BLaER1 treated with 17β-estradiol and CSF1 and Interleukin-3, amounts not matched to agents 10 nM and 100 nM (cell line): ENCODE data around the gene KCNN3.

ENCODE experiments used
- H3K27ac ChIP-seq, 11 experiments: shearing (Covaris generic); formaldehyde crosslinking; 2 replicates each; pipeline ENCODE4 v1.8.1; 2022
- H3K27me3 ChIP-seq, 11 experiments: shearing (Covaris generic); formaldehyde crosslinking; 2 replicates each; pipeline ENCODE4 v1.8.1; 2022
- H3K36me3 ChIP-seq, 11 experiments: shearing (Covaris generic); formaldehyde crosslinking; 2 replicates each; pipeline ENCODE4 v1.8.1; 2022
- H3K4me1 ChIP-seq, 10 experiments: shearing (Covaris generic); formaldehyde crosslinking; 2 replicates each; pipeline ENCODE4 v1.8.1; 2022
- H3K4me2 ChIP-seq, 11 experiments: shearing (Covaris generic); formaldehyde crosslinking; 2 replicates each; pipeline ENCODE4 v1.8.1; 2022
- H3K4me3 ChIP-seq, 10 experiments: shearing (Covaris generic); formaldehyde crosslinking; 2 replicates each; pipeline ENCODE4 v1.8.1; 2022
- H3K9ac ChIP-seq, 11 experiments: shearing (Covaris generic); formaldehyde crosslinking; 2 replicates each; pipeline ENCODE4 v1.8.1; 2022
- H3K9me3 ChIP-seq, 11 experiments: shearing (Covaris generic); formaldehyde crosslinking; replicated peaks in 1 of 11; 2 replicates each; pipeline ENCODE4 v1.8.1; 2022
- H4K20me1 ChIP-seq, 11 experiments: shearing (Covaris generic); formaldehyde crosslinking; 2 replicates each; pipeline ENCODE4 v1.8.1; 2022
- Cebpa-rat ChIP-seq, 11 experiments: shearing (Covaris generic); IDR thresholded peaks; 2 replicates each; pipeline ENCODE4 v1.8.1; 2022

KCNN3 gene

DNA sequence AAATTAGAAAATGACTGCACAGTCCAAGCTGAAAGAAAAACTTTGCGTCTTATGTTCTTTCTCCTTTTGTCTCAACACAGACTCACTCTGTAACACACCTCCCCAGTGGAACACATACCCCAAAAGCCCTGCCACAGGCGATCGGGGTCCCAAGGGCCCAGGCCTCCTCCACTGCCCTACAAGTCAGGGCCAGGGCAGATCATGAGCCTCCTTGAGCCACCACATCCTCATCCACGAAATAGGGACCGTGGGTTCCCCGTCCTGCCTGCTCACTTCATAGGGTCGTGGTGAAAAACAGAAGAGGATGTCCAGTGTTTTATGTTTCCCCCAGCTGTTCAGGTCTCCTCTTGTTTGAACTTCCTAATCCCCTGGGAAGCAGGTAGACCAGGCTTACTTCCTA lies 116.7 kb downstream of the KCNN3 start:
- no peak for TF ChIP-seq Cebpa-rat (IDR thresholded peaks at IDR 0.05)
- Histone ChIP-seq H3K4me3 (no peak overlapping the region), H3K27me3 (no peaks in the 10 kb centered on the region), H3K9ac (no peak overlapping the region), H3K9me3 (no peaks in the 10 kb centered on the region), H3K27ac (no peak overlapping the region; a peak in 1 of 22 replicates), H3K4me2 (0 out of 22 replicates have a peak overlapping the region, but pooled peaks of 1 of the 11 experiments have one; percentile 8), H3K36me3 (no peaks in the 10 kb centered on the region), H4K20me1 (no peaks in the 10 kb centered on the region), H3K4me1 (peaks cover 34 to 59% (median 46%) of the 10 kb centered on the region in 10 experiments)

DNA sequence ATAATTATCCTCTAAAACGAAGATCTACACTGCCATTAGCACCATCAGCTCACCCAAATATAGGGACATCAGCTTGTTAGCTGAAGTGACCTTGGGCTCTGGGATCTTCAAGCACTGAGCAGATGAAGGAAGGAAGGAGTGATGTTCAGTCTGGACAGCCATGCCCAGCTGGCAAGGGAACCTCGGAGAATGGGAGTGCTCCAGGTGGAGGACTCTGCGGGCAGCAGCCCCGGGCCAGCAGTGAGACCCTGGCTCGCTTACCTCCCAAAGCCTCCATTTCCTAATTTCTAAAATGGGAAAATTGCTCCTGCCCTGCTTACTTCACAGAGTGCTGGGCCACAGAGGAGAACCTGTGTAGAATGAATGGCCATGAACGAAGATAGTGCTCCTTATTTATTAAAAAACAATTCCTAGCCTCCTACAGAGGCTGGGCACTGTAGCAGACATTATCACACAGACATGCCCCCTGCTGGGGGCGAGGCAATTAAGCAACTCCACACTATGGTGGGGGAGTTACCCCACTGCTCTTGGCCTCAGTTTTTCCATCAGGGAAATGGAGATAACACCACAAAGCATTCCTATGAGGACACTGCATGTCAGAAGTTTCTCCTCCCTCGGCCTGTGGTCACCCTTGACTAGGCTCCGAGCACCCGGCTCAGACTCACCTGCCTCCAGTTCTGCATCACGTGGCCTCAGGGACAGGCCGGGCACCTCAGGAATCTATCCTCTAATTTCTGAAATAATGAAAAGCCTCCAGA lies 117.6 kb downstream of the KCNN3 start:
- H3K27ac ChIP-seq = peak overlapping the region in 10 of 11 experiments; percentile 16 to 72 (median 65); a peak in 19 of 22 replicates
- no peak for TF ChIP-seq Cebpa-rat (IDR thresholded peaks at IDR 0.05)
- H3K9ac ChIP-seq = peak overlapping the region in 4 of 11 experiments; percentile 8 to 20 (median 15); a peak in 5 of 22 replicates
- H3K27me3 ChIP-seq = no peaks in the 10 kb centered on the region
- H3K4me3 ChIP-seq = no peak overlapping the region
- H4K20me1 ChIP-seq = no peaks in the 10 kb centered on the region
- peaks cover 44 to 65% (median 56%) of the 10 kb centered on the region in 10 experiments for H3K4me1 ChIP-seq
- H3K9me3 ChIP-seq = no peaks in the 10 kb centered on the region
- no peaks in the 10 kb centered on the region for H3K36me3 ChIP-seq
- peak overlapping the region in 10 of 11 experiments; percentile 45 to 91 (median 87); a peak in 16 of 22 replicates for H3K4me2 ChIP-seq

DNA sequence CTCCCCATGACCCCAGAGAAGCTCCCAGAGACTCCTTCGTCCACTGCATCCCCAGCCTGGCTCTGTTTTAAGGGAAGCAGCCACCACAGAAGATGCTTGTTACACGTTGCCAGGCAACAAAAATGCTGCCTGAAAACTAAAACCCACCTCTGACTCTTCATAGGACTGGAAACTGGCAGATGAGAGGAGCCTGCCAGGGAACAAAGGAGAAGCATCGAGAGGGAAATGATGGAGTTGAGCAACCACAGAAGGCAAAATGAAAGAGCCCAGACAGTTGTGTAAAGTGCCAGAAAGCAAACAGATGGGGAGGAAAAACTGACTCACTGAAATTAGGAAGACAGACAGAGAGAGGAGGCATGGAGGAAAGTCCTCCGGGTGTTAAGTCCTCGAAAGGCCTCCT lies 118.4 kb downstream of the KCNN3 start:
- no peaks in the 10 kb centered on the region for H3K9me3 ChIP-seq
- H3K4me3 ChIP-seq = no peak overlapping the region
- H3K4me1 ChIP-seq = peaks cover 52 to 73% (median 63%) of the 10 kb centered on the region in 10 experiments
- peak overlapping the region in 10 of 11 experiments; percentile 23 to 72 (median 65); a peak in 19 of 22 replicates for H3K27ac ChIP-seq
- peak overlapping the region in 7 of 11 experiments; percentile 15 to 40 (median 27); a peak in 9 of 22 replicates for H3K9ac ChIP-seq
- H3K36me3 ChIP-seq = no peaks in the 10 kb centered on the region
- TF ChIP-seq Cebpa-rat (IDR thresholded peaks at IDR 0.05) = peak in 10 of 11 experiments; percentile 52 to 86 (median 73); a peak in 17 of 22 replicates
- H3K27me3 ChIP-seq = no peaks in the 10 kb centered on the region
- no peaks in the 10 kb centered on the region for H4K20me1 ChIP-seq
- peak overlapping the region; percentile 22 to 91 (median 87) for H3K4me2 ChIP-seq

DNA sequence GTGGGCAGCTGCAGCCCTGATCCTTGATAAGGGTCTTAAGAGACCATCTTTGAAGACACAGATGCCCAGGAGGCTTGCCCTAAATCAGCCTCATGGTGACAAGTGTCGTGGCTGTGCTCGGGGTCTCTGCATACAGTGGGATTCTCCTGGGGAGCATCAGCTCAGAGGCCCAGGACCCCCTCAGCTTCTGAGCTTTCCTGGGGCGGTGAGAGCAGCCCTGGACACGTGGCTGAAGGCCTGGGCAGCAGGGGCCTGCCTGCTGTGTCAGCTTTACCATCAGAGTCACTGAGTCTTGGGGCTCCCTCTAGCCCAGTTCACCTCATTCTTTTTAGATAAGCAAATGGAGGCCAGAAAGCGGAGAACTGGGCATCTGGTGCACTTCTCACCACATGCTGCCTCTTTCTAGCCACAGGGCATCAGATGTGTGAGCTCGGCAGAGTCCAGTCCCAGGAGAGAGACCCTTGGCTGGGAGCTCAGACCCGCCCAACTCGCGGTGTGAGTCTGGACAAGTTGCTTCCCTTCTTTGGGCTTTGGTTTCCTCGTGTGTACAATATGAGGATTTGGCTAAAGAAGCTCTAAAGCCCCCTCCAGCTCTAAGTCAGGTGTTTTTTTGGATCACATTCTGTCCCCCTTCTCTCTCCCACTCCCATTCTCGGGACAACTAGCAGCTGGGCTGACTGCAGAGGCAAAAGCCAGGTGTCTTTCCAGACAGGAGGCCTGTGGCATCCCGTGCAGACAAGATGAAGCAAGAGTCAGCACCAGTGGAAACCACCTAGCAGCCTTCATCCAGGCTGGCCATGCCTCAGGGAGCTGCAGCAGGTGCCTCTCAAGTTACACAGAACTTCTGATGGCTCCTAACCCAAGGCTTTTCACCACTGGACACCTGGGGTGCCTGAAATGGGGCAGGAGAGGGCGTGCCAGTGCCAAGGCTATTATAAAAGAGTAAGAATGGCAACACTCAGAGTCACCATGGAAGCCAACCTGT lies 119.1 kb downstream of the KCNN3 start:
- H4K20me1 ChIP-seq = no peaks in the 10 kb centered on the region
- no peaks in the 10 kb centered on the region for H3K36me3 ChIP-seq
- H3K4me3 ChIP-seq = no peak overlapping the region
- H3K27me3 ChIP-seq = no peaks in the 10 kb centered on the region
- no peak for TF ChIP-seq Cebpa-rat (IDR thresholded peaks at IDR 0.05)
- peak overlapping the region in 10 of 11 experiments; percentile 23 to 72 (median 65); a peak in 19 of 22 replicates for H3K27ac ChIP-seq
- H3K4me2 ChIP-seq = peak overlapping the region; percentile 22 to 91 (median 87)
- H3K9me3 ChIP-seq = no peaks in the 10 kb centered on the region
- peak overlapping the region in 8 of 11 experiments; percentile 14 to 40 (median 27); a peak in 12 of 22 replicates for H3K9ac ChIP-seq
- H3K4me1 ChIP-seq = peaks cover 59 to 78% (median 69%) of the 10 kb centered on the region in 10 experiments

DNA sequence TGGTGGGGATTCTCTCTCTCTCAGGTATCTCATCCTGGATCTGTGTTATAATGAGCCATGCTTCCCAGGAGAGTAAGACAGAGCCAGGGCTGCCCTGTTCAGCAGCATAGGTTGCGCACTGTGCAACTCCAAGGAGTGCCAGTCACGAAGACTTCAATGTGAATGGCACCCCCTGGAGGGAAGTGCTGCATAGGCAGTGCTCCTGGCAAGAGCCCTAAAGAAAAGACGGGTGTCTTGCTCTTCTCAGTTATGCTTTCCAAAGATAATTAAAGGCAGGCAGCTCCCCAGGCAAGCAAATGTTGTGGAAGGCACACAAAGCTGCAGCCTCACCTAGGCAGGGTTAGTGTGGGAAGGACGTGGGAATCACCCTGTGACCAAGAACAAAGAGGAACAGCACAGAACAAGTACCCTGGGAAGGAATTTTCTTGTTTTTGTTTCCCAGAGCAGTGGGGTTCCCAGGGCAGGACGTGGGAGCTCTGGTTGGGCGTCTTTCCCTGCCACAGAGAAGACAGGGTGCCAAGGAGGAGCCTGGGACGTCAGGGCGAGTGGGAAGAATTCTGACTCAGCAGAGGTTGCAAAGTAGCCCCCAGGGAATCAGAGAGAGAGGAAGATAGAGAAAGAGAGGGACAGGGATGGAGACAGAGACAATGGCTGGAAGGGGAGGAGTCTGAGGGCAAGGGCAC lies 120.9 kb downstream of the KCNN3 start:
- peaks cover 70 to 92% (median 85%) of the 10 kb centered on the region in 10 experiments for H3K4me1 ChIP-seq
- no peaks in the 10 kb centered on the region for H3K36me3 ChIP-seq
- no peak for TF ChIP-seq Cebpa-rat (IDR thresholded peaks at IDR 0.05)
- H3K9ac ChIP-seq = peak overlapping the region in 3 of 11 experiments; percentile 16 to 34 (median 28); a peak in 3 of 22 replicates
- H3K27me3 ChIP-seq = no peaks in the 10 kb centered on the region; a peak in 3 of 22 replicates
- H3K4me3 ChIP-seq = no peak overlapping the region
- H3K4me2 ChIP-seq = peak overlapping the region; percentile 82 to 91 (median 87); a peak in 21 of 22 replicates
- no peaks in the 10 kb centered on the region for H3K9me3 ChIP-seq
- peak overlapping the region in 8 of 11 experiments; percentile 16 to 72 (median 67); a peak in 12 of 22 replicates for H3K27ac ChIP-seq
- no peaks in the 10 kb centered on the region for H4K20me1 ChIP-seq

DNA sequence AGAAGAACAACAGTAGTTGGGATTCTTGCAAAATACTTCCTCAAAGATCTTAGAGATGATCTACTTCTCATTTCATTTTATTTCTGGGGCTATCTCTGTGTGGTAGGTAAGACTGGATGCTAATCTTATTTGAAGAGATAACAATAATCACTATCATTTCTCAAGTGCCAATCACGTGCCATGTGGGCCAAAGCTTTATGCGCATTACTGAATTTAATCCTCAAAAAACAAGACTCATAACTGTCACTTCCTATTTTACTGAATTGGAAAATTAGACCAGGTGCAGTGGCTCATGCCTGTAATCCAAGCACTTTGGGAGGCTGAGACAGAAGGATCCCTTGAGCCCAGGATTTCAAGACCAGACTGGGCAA lies 121.7 kb downstream of the KCNN3 start:
- H3K9me3 ChIP-seq = no peaks in the 10 kb centered on the region
- H3K36me3 ChIP-seq = no peaks in the 10 kb centered on the region
- no peaks in the 10 kb centered on the region; a peak in 3 of 22 replicates for H3K27me3 ChIP-seq
- no peaks in the 10 kb centered on the region for H4K20me1 ChIP-seq
- H3K9ac ChIP-seq = peak overlapping the region in 9 of 11 experiments; percentile 28 to 66 (median 58); a peak in 13 of 22 replicates
- H3K4me2 ChIP-seq = peak overlapping the region; percentile 82 to 91 (median 87)
- H3K27ac ChIP-seq = peak overlapping the region in 10 of 11 experiments; percentile 1 to 72 (median 66); a peak in 17 of 22 replicates
- peaks cover 70 to 88% (median 85%) of the 10 kb centered on the region in 10 experiments for H3K4me1 ChIP-seq
- peak overlapping the region in 4 of 10 experiments; percentile 24 to 51 (median 32); a peak in 4 of 20 replicates for H3K4me3 ChIP-seq
- TF ChIP-seq Cebpa-rat (IDR thresholded peaks at IDR 0.05) = no peak

DNA sequence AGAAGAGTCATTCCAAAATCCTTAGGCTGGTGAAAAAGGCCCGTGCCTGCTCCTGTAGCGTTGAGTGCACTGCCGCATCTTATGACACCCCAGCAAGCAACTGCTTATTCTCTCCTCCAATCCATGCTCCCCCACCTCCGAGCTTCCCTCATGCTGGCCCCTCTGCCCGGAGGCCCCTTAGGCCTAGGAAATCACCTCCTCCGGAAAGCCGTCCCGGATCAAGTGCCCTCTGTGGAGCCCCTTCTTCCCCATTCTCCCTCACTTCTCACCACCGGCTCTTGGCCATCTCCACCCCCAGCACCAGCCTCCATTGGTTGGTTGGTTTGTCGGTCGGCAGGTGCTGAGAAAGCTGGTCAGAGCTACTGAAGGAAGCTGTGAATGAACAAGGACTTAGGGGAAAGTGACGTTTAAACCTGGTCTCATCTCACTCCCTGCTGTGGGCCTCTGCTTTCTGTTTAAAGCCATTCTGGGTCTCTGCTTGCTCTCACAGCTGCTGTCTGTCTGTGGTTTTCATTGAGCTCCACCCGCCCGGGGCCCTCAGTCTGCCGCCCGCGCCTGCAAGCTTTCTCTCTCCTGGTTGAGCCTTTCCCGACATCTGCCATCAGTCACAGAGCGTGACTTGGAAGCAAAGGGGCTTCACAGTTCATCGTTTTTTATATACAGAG lies 122.2 kb downstream of the KCNN3 start:
- no peaks in the 10 kb centered on the region for H3K9me3 ChIP-seq
- peak overlapping the region in 10 of 11 experiments; percentile 1 to 72 (median 66); a peak in 19 of 22 replicates for H3K27ac ChIP-seq
- H3K27me3 ChIP-seq = no peaks in the 10 kb centered on the region; a peak in 3 of 22 replicates
- no peaks in the 10 kb centered on the region for H3K36me3 ChIP-seq
- TF ChIP-seq Cebpa-rat (IDR thresholded peaks at IDR 0.05) = no peak
- H3K4me3 ChIP-seq = peak overlapping the region in 7 of 10 experiments; percentile 8 to 51 (median 25); a peak in 8 of 20 replicates
- H3K9ac ChIP-seq = peak overlapping the region in 10 of 11 experiments; percentile 28 to 66 (median 58); a peak in 18 of 22 replicates
- no peaks in the 10 kb centered on the region for H4K20me1 ChIP-seq
- peaks cover 70 to 88% (median 83%) of the 10 kb centered on the region in 10 experiments for H3K4me1 ChIP-seq
- peak overlapping the region; percentile 82 to 91 (median 87) for H3K4me2 ChIP-seq
